Activated CD4-positive, alpha-beta memory T cell treated with anti-CD3 and anti-CD28 coated beads, Interleukin-2, amount 10 ng/mL, durations not matched to agents 7 days and 5 days (primary cell): ENCODE data around the gene RPRD1A. TPM values are rescaled to one million over a fixed set of nuclear protein-coding genes. Genes with fewer than 3 reads are reported as not detected.

Experiments
- CTCF ChIA-PET: fragments of 350-600 bp; sonication (Branson Sonifier 250); formaldehyde crosslinking; loops from one replicate; lab custom pipeline; 2021; ENCODE audit warnings: antibody characterized with exemption, inconsistent platforms; lab: Charles Lee
- POLR2A ChIA-PET: fragments of 350-600 bp; sonication (Branson Sonifier 250); formaldehyde crosslinking; loops from one replicate; lab custom pipeline; 2021; ENCODE audit warnings: antibody characterized with exemption; lab: Charles Lee
- DNase-seq: peaks from one replicate; pipeline ENCODE4 v3.0.0-alpha.2; 2020
- H3K27ac Mint-ChIP-seq: one replicate; pipeline ENCODE4 v1.8.0; 2021; ENCODE audit warnings: mild to moderate bottlenecking, mixed read lengths
- H3K27me3 Mint-ChIP-seq: one replicate; pipeline ENCODE4 v1.8.0; 2021; ENCODE audit warnings: mixed read lengths
- H3K36me3 Mint-ChIP-seq: one replicate; pipeline ENCODE4 v1.8.0; 2021; ENCODE audit warnings: low read depth, mixed read lengths
- H3K4me1 Mint-ChIP-seq: one replicate; pipeline ENCODE4 v1.8.0; 2021; ENCODE audit warnings: mixed read lengths
- H3K4me3 Mint-ChIP-seq: one replicate; pipeline ENCODE4 v1.8.0; 2021; ENCODE audit warnings: mild to moderate bottlenecking, mixed read lengths
- H3K9me3 Mint-ChIP-seq: one replicate; pipeline ENCODE4 v1.8.0; 2021; ENCODE audit warnings: mixed read lengths
- total RNA-seq, 2 experiments: library from RNA; stranded (reverse); gene quantifications; one replicate each; pipeline ENCODE4 v1.2.3, GENCODE V29; 2021

RPRD1A gene
- total RNA-seq, 2 experiments from 2014 or later: 25.1 to 27.6 TPM

- H3K27ac Mint-ChIP-seq: no peak overlapping the region
- no peak overlapping the region for H3K4me3 Mint-ChIP-seq
- no peaks in the 10 kb centered on the region for H3K9me3 Mint-ChIP-seq
- no peaks in the 10 kb centered on the region for H3K36me3 Mint-ChIP-seq
- ChIA-PET POLR2A (no interaction called here), CTCF (no interaction called here)
- H3K27me3 Mint-ChIP-seq: peaks cover 13% of the 10 kb centered on the region
- DNase-seq: no peak
- peaks cover 8% of the 10 kb centered on the region for H3K4me1 Mint-ChIP-seq
These were observed 119.3 kb downstream of the RPRD1A start for GRCh38 chr18:35948080-35948479.

- Mint-ChIP-seq H3K9me3 (no peaks in the 10 kb centered on the region), H3K27ac (no peak overlapping the region), H3K4me3 (no peak overlapping the region), H3K4me1 (no peaks in the 10 kb centered on the region), H3K27me3 (peaks cover 6% of the 10 kb centered on the region), H3K36me3 (no peaks in the 10 kb centered on the region)
- CTCF ChIA-PET: no interaction called here
- POLR2A ChIA-PET: no interaction called here
- no peak for DNase-seq
These were observed 124.7 kb downstream of the RPRD1A start for GRCh38 chr18:35942661-35943060.

DNA sequence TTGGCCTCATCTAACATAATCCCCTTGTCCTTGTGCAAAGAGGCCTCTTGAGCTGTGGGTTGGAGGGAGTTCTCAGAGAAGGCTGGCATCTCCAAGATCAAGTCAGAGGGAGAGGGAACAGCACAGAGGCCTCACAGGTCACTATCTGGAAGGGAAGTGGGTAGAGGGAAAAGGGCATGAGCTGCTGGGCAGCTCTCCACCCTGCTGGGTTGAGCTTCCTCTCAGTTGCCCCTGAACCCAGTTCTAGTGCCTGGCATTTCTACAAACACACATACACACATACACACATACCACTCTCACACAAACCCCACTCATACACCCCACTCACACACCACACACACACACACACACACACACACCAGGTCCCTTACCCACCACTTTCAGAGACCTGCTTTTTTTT is 125.2 kb downstream of the RPRD1A start:
- peaks cover 6% of the 10 kb centered on the region for H3K27me3 Mint-ChIP-seq
- no peak overlapping the region for H3K27ac Mint-ChIP-seq
- no peak overlapping the region for H3K4me3 Mint-ChIP-seq
- peaks cover under 1% of the 10 kb centered on the region for H3K4me1 Mint-ChIP-seq
- H3K36me3 Mint-ChIP-seq: no peaks in the 10 kb centered on the region
- DNase-seq: no peak
- POLR2A ChIA-PET: no interaction called here
- H3K9me3 Mint-ChIP-seq: no peaks in the 10 kb centered on the region
- CTCF ChIA-PET: no interaction called here

- POLR2A ChIA-PET: interaction anchor here (0.6 kb wide), 1 partner anchor 1005 kb away, joined by 3 read pairs; no protein-coding TSS in a partner anchor
These were observed 126.1 kb downstream of the RPRD1A start for GRCh38 chr18:35941299-35941698.

More at GRCh38 chr18:35941299-35941698, 126.1 kb downstream of the RPRD1A start:
- Mint-ChIP-seq H3K9me3 (no peaks in the 10 kb centered on the region), H3K27me3 (peaks cover 6% of the 10 kb centered on the region), H3K4me1 (peaks cover 4% of the 10 kb centered on the region), H3K4me3 (no peak overlapping the region), H3K27ac (no peak overlapping the region), H3K36me3 (no peaks in the 10 kb centered on the region)
- CTCF ChIA-PET: interaction anchor here (0.7 to 1.8 kb wide), 3 partner anchors 9 to 444 kb away, joined by 3 to 5 read pairs (median 5); partner anchors contain the start of gene INO80C
- no peak for DNase-seq

Other genes with a start within 250 kb of the RPRD1A start
- 10 to 100 TPM; 22.9 to 24.8 TPM for gene SLC39A6, start 61.8 kb upstream of the RPRD1A start, total RNA-seq
- gene ELP2, start 62.3 kb upstream of the RPRD1A start, total RNA-seq: 10 to 100 TPM; 54.5 to 60.1 TPM
- under 1 TPM; 0.15 to 0.25 TPM for gene MOCOS, start 119.9 kb upstream of the RPRD1A start, total RNA-seq
- gene FHOD3, start 230.2 kb upstream of the RPRD1A start, total RNA-seq: not detected